Measurements from ENCODE around the gene COX4I1. TPM values are rescaled to one million over a fixed set of nuclear protein-coding genes. Genes with fewer than 3 reads are reported as not detected.

Gene COX4I1
- 483 TPM for polyA plus RNA-seq (2013, experiment 1 of 2)
- polyA plus RNA-seq (2013, experiment 2 of 2), result 535 TPM

DNA sequence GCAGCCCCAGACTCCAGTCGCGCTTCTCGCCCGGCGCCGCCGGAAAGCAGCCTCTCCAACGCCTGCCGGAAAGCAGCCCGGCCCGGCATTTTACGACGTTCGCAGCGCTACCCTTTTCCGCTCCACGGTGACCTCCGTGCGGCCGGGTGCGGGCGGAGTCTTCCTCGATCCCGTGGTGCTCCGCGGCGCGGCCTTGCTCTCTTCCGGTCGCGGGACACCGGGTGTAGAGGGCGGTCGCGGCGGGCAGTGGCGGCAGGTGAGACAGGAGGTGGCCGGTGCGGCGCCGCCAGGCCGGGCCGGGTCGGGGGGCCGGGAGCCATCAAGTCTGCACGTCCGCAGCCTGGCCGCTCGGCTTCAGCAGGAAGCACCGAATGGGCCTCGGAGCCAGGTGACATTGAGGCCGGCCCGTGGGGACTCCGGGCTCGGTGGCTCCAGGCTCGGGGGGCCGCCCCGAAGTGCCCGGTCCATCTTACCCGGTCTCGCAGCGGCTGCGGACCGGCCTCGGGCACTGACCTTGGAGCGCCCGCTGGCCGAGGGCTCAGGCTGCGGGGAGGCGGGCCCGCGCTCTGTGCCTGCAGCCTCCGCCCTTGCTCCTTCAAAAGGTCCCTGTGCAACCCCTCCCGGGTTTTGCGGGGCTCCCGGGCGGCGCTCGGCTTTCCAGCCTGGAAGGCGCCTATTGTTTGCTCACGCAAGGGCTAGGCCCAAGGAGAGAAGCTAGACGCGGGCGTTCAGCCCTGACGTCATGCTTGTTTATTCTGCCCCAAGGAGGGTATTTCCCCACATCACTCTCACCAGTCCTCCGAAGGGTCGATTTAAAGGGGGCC is at the start of gene COX4I1, which contains the start of gene EMC8:
Gene COX4I1, plus strand, starts transcription at position 199 of the 824 bp plus-strand sequence. CDS start 1,511 bp downstream, outside the sequence.
Gene EMC8, minus strand, starts transcription at position 48 of the 824 bp plus-strand sequence. CDS start 249 bp downstream, outside the sequence.
- WGBS, result under 1% methylated on average over 87 of the region's 87 CpGs
- peak within 1 kb of the TSS; percentile 95 for H3K4me3 ChIP-seq (ENCODE audit: low read length)
- peaks cover 63% of the 10 kb centered on the region for H3K36me3 ChIP-seq (ENCODE audit: insufficient read depth, low read length)
- peak within 1 kb of the TSS; percentile 91 for H3K27ac ChIP-seq (ENCODE audit: low read depth, low read length)
- H3K27me3 ChIP-seq (ENCODE audit: insufficient read depth, low read length), result no peaks in the 10 kb centered on the region
- H3K9ac ChIP-seq (ENCODE audit: low read depth, low read length), result peak within 1 kb of the TSS; percentile 94
- H3K4me1 ChIP-seq (ENCODE audit: insufficient read depth, low read length), result peaks cover 2% of the 10 kb centered on the region; the same call in 1 of the 2 replicates
- no peaks in the 10 kb centered on the region for H3K9me3 ChIP-seq (ENCODE audit: insufficient read depth, low read depth, low read length)

GRCh38 chr16:85749771-85750145 is 49.7 kb upstream of the COX4I1 start:
- Histone ChIP-seq H3K27ac (ENCODE audit: low read depth, low read length) (peak overlapping the region; percentile 35; the same call in 1 of the 2 replicates), H3K9ac (ENCODE audit: low read depth, low read length) (no peak overlapping the region), H3K4me1 (ENCODE audit: insufficient read depth, low read length) (peaks cover 41% of the 10 kb centered on the region), H3K4me3 (ENCODE audit: low read length) (peak overlapping the region; percentile 56), H3K9me3 (ENCODE audit: insufficient read depth, low read depth, low read length) (no peaks in the 10 kb centered on the region), H3K27me3 (ENCODE audit: insufficient read depth, low read length) (peaks cover 35% of the 10 kb centered on the region), H3K36me3 (ENCODE audit: insufficient read depth, low read length) (no peaks in the 10 kb centered on the region)
- WGBS, result 23% methylated on average over 12 of the region's 14 CpGs

GRCh38 chr16:85750146-85750826 is 49.2 kb upstream of the COX4I1 start:
- Histone ChIP-seq H3K9ac (ENCODE audit: low read depth, low read length) (peak overlapping the region; percentile 63), H3K36me3 (ENCODE audit: insufficient read depth, low read length) (no peaks in the 10 kb centered on the region), H3K9me3 (ENCODE audit: insufficient read depth, low read depth, low read length) (no peaks in the 10 kb centered on the region), H3K27ac (ENCODE audit: low read depth, low read length) (peak overlapping the region; percentile 35; the same call in 1 of the 2 replicates), H3K4me1 (ENCODE audit: insufficient read depth, low read length) (peaks cover 41% of the 10 kb centered on the region), H3K27me3 (ENCODE audit: insufficient read depth, low read length) (peaks cover 35% of the 10 kb centered on the region), H3K4me3 (ENCODE audit: low read length) (peak overlapping the region; percentile 56)
- WGBS, result 2% methylated on average over 51 of the region's 51 CpGs

DNA sequence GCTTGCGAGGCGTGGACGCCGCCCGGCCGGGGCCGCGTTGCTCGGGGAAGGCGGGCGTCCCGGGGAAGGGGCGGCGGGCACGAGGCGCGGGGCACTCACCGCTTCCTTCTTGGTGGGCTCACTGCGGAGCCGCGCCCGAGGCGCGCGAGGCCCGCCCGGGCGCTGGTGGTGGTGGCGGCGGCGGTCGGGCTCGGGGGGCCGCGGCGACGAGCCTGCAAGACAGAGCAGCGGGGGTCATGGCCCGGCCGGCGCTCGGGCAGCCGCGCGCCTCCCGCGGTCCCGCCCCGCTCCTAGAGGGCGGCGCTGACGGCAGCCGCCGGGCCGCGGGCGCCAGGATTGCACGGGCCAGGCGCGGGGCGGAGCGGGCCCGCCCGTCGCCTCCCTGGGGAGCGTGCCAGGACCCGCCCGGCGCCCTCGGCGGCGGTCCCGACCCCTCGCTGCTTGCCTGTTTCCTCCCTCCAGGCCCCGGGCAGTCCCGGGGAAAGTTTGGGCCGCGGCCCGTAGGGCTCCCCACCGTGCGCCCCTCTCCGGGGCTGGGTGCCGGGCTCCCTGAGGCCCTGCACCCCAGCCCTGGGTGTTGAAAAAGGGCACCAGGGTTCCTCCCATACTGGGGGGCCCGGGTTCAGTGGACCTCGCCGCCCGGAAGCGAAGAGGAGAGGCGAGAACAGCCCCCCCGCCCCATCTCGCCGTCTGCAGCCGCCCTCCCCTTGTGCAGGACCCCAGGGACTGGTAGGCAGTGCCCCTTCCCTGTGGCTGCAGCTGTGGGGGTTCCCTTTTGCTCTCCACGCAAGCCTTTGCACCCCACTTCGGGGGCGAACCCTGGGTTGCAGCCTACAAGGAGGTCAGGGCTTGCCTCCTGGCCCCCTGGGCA is 48.4 kb upstream of the COX4I1 start, which contains the start of gene C16orf74:
Gene C16orf74, minus strand, starts transcription at position 270 of the 871 bp plus-strand sequence. CDS start 15,879 bp downstream, outside the sequence.
- Histone ChIP-seq H3K27me3 (ENCODE audit: insufficient read depth, low read length) (peaks cover 35% of the 10 kb centered on the region), H3K27ac (ENCODE audit: low read depth, low read length) (peak within 1 kb of the TSS; percentile 35; the same call in 1 of the 2 replicates), H3K4me1 (ENCODE audit: insufficient read depth, low read length) (peaks cover 34% of the 10 kb centered on the region), H3K4me3 (ENCODE audit: low read length) (peak within 1 kb of the TSS; percentile 56), H3K9ac (ENCODE audit: low read depth, low read length) (peak within 1 kb of the TSS; percentile 63), H3K36me3 (ENCODE audit: insufficient read depth, low read length) (no peaks in the 10 kb centered on the region), H3K9me3 (ENCODE audit: insufficient read depth, low read depth, low read length) (no peaks in the 10 kb centered on the region)
- WGBS, result 3% methylated on average over 96 of the region's 96 CpGs

DNA sequence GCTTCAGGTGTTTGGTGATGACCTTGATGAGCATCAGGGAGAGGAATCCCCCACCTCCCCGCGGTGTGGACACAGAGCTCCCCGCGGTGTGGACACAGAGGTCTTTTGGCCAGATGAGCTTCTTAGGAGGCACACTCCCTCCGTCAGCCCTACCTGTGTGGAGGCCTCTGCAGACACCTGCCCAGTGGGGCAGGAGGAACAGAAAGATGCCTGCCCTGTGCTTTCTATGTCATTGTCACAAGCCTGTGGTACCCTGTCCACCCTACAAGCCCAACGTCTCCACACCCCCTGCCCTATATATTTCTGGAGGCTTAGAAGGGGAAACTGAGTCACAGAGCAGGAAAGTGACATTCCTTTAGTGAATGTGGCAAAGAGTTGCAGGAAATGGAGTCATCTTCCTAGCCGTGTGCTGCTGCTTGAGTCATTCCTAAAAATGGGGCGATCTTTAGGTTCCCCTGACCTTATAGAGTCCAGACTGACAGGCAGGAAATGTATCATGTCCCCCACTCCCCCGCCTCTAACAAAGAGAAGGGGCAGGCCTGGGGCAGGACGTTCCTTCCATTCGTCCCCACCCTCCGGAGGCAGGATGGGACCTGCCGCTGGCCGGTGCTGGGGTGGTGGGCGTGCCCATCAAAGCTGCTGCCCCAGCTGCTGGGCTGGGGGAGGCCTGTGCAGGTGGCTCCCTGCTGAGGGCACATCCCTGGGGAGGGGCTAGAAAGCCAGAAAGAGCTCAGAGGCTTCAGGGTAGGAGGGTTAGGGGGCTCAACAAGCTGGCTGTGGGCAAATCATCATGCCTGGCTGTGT is 47.6 kb upstream of the COX4I1 start:
- H3K36me3 ChIP-seq (ENCODE audit: insufficient read depth, low read length), result no peaks in the 10 kb centered on the region
- no peak overlapping the region for H3K9ac ChIP-seq (ENCODE audit: low read depth, low read length)
- no peak overlapping the region; the same call in 1 of the 2 replicates for H3K4me3 ChIP-seq (ENCODE audit: low read length)
- H3K27ac ChIP-seq (ENCODE audit: low read depth, low read length), result no peak overlapping the region
- H3K4me1 ChIP-seq (ENCODE audit: insufficient read depth, low read length), result peaks cover 26% of the 10 kb centered on the region
- H3K9me3 ChIP-seq (ENCODE audit: insufficient read depth, low read depth, low read length), result no peaks in the 10 kb centered on the region
- H3K27me3 ChIP-seq (ENCODE audit: insufficient read depth, low read length), result peaks cover 35% of the 10 kb centered on the region
- 15% methylated on average over 15 of the region's 15 CpGs for WGBS

DNA sequence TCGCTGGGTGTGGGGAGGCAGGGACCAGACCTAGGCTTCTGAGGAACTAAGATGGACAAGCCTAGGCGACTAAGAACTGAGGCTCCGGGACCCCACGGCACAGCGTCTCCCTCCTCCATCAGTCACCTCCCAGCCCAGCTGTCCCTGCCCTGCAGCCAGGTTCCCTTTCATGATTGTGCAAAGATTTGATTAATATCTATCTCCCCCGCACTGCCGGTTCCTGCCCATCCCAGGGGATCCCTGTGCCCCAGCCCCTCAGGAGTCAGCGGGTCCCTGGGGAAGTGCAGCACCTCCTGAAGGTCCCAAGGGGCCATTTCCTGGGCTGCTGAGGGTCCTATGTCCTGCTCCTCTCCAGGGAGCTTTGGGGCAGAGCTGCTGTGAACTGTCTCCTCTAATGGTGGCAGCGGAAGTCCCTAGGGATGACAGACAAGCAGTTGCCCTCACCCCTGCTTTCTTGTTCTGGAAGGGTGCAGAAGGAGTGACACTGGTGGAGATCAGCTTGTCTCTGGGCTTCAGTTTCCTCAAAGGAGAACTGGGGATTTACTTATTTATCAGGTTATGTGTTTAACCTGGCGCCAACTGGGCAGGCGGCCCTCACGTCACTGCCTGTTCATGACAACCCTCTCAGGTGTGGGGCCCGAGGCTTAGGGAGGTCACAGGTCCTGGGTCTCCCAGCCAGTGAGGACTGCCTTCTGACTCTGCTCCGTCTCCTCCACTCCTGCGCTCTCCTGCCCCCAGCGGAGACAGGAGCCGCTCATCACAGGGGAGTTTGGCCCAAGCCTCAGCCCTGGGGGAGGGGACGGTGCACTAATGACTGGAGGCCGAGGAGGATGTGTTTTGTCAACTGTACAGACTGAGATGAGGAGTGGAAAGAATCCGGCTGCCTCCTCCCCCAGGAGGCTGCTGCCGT is 46.7 kb upstream of the COX4I1 start:
- H3K36me3 ChIP-seq (ENCODE audit: insufficient read depth, low read length), result no peaks in the 10 kb centered on the region
- H3K9me3 ChIP-seq (ENCODE audit: insufficient read depth, low read depth, low read length), result no peaks in the 10 kb centered on the region
- no peak overlapping the region for H3K9ac ChIP-seq (ENCODE audit: low read depth, low read length)
- 39% methylated on average over 21 of the region's 21 CpGs for WGBS
- H3K27me3 ChIP-seq (ENCODE audit: insufficient read depth, low read length), result peaks cover 35% of the 10 kb centered on the region
- H3K4me3 ChIP-seq (ENCODE audit: low read length), result no peak overlapping the region
- H3K4me1 ChIP-seq (ENCODE audit: insufficient read depth, low read length), result peaks cover 23% of the 10 kb centered on the region
- H3K27ac ChIP-seq (ENCODE audit: low read depth, low read length), result no peak overlapping the region

DNA sequence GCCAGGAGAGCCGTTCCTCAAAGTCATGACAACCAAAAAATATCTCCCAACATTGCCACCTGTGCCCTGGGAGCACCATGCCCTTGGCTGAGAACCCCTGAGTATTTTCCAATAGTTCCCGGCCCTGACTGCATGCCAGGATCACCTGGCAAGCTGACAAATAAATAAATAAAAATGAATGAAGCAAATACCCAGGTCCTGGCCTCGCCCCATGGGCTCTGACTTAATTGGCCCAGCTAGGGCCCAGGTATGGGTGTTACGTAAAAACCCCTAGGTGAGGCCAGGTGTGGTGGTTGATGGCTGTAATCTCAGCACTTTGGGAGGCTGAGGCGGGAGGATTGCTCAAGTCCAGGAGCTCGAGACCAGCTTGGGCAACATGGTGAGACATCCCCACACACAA is 45.9 kb upstream of the COX4I1 start:
- peaks cover 23% of the 10 kb centered on the region for H3K4me1 ChIP-seq (ENCODE audit: insufficient read depth, low read length)
- H3K9ac ChIP-seq (ENCODE audit: low read depth, low read length), result no peak overlapping the region
- WGBS, result 88% methylated on average over 6 of the region's 6 CpGs
- H3K4me3 ChIP-seq (ENCODE audit: low read length), result no peak overlapping the region
- no peak overlapping the region for H3K27ac ChIP-seq (ENCODE audit: low read depth, low read length)
- H3K27me3 ChIP-seq (ENCODE audit: insufficient read depth, low read length), result peaks cover 35% of the 10 kb centered on the region
- H3K9me3 ChIP-seq (ENCODE audit: insufficient read depth, low read depth, low read length), result no peaks in the 10 kb centered on the region
- no peaks in the 10 kb centered on the region for H3K36me3 ChIP-seq (ENCODE audit: insufficient read depth, low read length)

DNA sequence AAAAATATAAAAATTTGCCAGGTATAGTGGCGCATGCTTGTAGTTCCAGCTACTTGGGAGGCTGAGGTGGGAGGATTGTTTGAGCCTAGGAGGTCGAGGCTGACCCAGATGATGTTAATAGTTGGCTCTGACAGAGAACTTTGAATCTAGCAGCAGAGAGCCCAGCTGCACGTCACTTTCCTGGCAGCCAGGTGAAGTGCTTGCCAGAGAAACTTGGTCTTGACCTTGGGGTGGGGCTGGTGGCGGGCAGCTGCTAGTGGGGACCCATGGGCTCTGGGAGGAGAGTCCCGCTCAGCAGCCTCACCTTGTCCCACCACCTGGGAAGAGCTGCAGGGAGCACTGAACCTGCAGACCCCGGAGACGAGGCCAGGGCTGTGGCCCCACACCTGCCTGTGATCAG is 45.5 kb upstream of the COX4I1 start:
- WGBS, result 89% methylated on average over 7 of the region's 7 CpGs
- Histone ChIP-seq H3K27ac (ENCODE audit: low read depth, low read length) (no peak overlapping the region), H3K27me3 (ENCODE audit: insufficient read depth, low read length) (peaks cover 35% of the 10 kb centered on the region), H3K9ac (ENCODE audit: low read depth, low read length) (no peak overlapping the region), H3K36me3 (ENCODE audit: insufficient read depth, low read length) (no peaks in the 10 kb centered on the region), H3K9me3 (ENCODE audit: insufficient read depth, low read depth, low read length) (no peaks in the 10 kb centered on the region), H3K4me1 (ENCODE audit: insufficient read depth, low read length) (peaks cover 23% of the 10 kb centered on the region), H3K4me3 (ENCODE audit: low read length) (no peak overlapping the region)

DNA sequence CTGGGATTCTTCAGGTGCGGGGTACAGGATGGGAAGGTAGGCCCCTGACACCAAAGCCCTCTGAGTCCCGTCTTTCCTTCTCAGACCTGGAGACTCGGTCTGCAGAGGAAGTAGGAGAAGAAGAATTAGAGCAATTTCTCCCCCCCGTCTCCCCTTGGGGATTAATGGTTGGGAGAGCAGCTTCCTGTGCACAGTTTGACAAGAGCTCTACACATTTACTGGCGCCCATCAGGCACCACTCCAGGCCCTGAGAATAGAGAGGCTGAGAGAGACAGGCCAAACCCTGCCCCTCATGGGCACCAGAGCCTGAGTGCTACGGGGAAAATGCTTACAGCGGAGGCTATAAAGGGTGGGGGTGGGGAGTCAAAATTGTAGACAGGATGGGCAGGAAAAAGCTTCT is 45.1 kb upstream of the COX4I1 start:
- H3K36me3 ChIP-seq (ENCODE audit: insufficient read depth, low read length), result no peaks in the 10 kb centered on the region
- peaks cover 35% of the 10 kb centered on the region for H3K27me3 ChIP-seq (ENCODE audit: insufficient read depth, low read length)
- H3K9ac ChIP-seq (ENCODE audit: low read depth, low read length), result no peak overlapping the region
- H3K9me3 ChIP-seq (ENCODE audit: insufficient read depth, low read depth, low read length), result no peaks in the 10 kb centered on the region
- peaks cover 23% of the 10 kb centered on the region for H3K4me1 ChIP-seq (ENCODE audit: insufficient read depth, low read length)
- no peak overlapping the region for H3K4me3 ChIP-seq (ENCODE audit: low read length)
- 80% methylated on average over 7 of the region's 7 CpGs for WGBS
- H3K27ac ChIP-seq (ENCODE audit: low read depth, low read length), result no peak overlapping the region

Measured in HUES64 (cell line).